Fibroblast of lung (primary cell): Measurements from ENCODE around the gene PEX13. TPM values are rescaled to one million over a fixed set of nuclear protein-coding genes. Genes with fewer than 3 reads are reported as not detected.

Experiments used
- DNase-seq, 2 donors: peaks; one replicate each; pipeline versions ENCODE4 v3.0.0 to v3.0.0-alpha.2; 2010; ENCODE audit warnings: low read depth in 2 of 2
- H2AFZ ChIP-seq: 2 replicates; pipeline ENCODE4 v1.5.1; 2012; ENCODE audit warnings: low read length, control low read depth, inconsistent platforms
- H3K27ac ChIP-seq: 2 replicates; pipeline ENCODE4 v1.5.1; 2011; ENCODE audit warnings: low read length, control low read depth; ENCODE audit not compliant: insufficient read depth
- H3K27me3 ChIP-seq: 2 replicates; pipeline ENCODE4 v1.5.1; 2011; ENCODE audit warnings: mild to moderate bottlenecking, low read length; ENCODE audit not compliant: control insufficient read depth, insufficient read depth
- H3K36me3 ChIP-seq: 2 replicates; pipeline ENCODE4 v1.5.1; 2011; ENCODE audit warnings: low read length; ENCODE audit not compliant: control insufficient read depth, insufficient read depth
- H3K4me1 ChIP-seq: 2 replicates; pipeline ENCODE4 v1.5.1; 2011; ENCODE audit warnings: low read length; ENCODE audit not compliant: control insufficient read depth, insufficient read depth; ENCODE audit errors: extremely low read depth
- H3K4me2 ChIP-seq: 2 replicates; pipeline ENCODE4 v1.5.1; 2011; ENCODE audit warnings: low read length, control low read depth; ENCODE audit not compliant: insufficient read depth; ENCODE audit errors: extremely low read depth
- H3K4me3 ChIP-seq, 4 experiments: fragments of 200-600 bp in 1 of 4; sonication (generic) in 1 of 4; replicated peaks in 1 of 4; 2 replicates each; pipeline ENCODE4 v1.5.1; 2011 to 2016; ENCODE audit warnings: low read length in 4 of 4, low read depth in 3 of 4, mild to moderate bottlenecking in 3 of 4, control low read depth in 2 of 4, inconsistent platforms in 1 of 4, mixed read lengths in 1 of 4; ENCODE audit not compliant: insufficient read depth in 1 of 4; ENCODE audit errors: control extremely low read depth in 1 of 4
- H3K79me2 ChIP-seq: 2 replicates; pipeline ENCODE4 v1.5.1; 2012; ENCODE audit warnings: mild to moderate bottlenecking, low read length, inconsistent platforms; ENCODE audit not compliant: control insufficient read depth, insufficient read depth
- H3K9ac ChIP-seq: 2 replicates; pipeline ENCODE4 v1.5.1; 2011; ENCODE audit warnings: mild to moderate bottlenecking, low read length, control low read depth; ENCODE audit not compliant: insufficient read depth
- H3K9me3 ChIP-seq: 2 replicates; pipeline ENCODE4 v1.5.1; 2012; ENCODE audit warnings: low read depth, low read length; ENCODE audit not compliant: control insufficient read depth, insufficient read depth
- H4K20me1 ChIP-seq: 2 replicates; pipeline ENCODE4 v1.5.1; 2011; ENCODE audit warnings: low read length; ENCODE audit not compliant: control insufficient read depth, insufficient read depth; ENCODE audit errors: extremely low read depth
- CTCF ChIP-seq, 2 donors: IDR thresholded peaks in 1 of 2; conservative IDR thresholded peaks in 1 of 2; 1 replicate in 1 of 2; 2 replicates in 1 of 2; pipeline ENCODE4 v1.5.1; 2011 to 2012; ENCODE audit warnings: low read length in 2 of 2, control low read depth in 1 of 2, inconsistent platforms in 1 of 2, low read depth in 1 of 2, mild to moderate bottlenecking in 1 of 2
- EZH2 ChIP-seq: IDR thresholded peaks from 2 replicates; pipeline ENCODE4 v1.5.1; 2012; ENCODE audit warnings: low read length, control low read depth, mild to moderate bottlenecking; ENCODE audit errors: missing control alignments
- polyA minus RNA-seq: library from RNA; depleted of rRNA, polyadenylated mRNA; stranded (reverse); fragments of >200 nt; gene quantifications from 2 replicates; pipeline ENCODE4 v1.2.3, GENCODE V29; 2011; ENCODE audit warnings: low replicate concordance
- polyA plus RNA-seq, 2 donors: library from polyadenylated mRNA; depleted of rRNA in 1 of 2; stranded (reverse) in 1 of 2; unstranded in 1 of 2; fragments of >200 nt; gene quantifications; 2 replicates each; pipeline ENCODE4 v1.2.1, GENCODE V29; 2011 to 2012; ENCODE audit warnings: missing spikeins in 1 of 2
- total RNA-seq: library from RNA; depleted of rRNA; stranded (reverse); fragments of >200 nt; gene quantifications from 2 replicates; pipeline ENCODE4 v1.2.1, GENCODE V29; 2014

PEX13 gene
- total RNA-seq: 25.2 and 28.1 TPM in 2 replicates
- 15.6 and 20.4 TPM in 2 replicates for polyA plus RNA-seq
- 10.9 and 12.4 TPM in 2 replicates for polyA plus RNA-seq (2012)
- 21.5 and 33.3 TPM in 2 replicates for polyA minus RNA-seq

DNA sequence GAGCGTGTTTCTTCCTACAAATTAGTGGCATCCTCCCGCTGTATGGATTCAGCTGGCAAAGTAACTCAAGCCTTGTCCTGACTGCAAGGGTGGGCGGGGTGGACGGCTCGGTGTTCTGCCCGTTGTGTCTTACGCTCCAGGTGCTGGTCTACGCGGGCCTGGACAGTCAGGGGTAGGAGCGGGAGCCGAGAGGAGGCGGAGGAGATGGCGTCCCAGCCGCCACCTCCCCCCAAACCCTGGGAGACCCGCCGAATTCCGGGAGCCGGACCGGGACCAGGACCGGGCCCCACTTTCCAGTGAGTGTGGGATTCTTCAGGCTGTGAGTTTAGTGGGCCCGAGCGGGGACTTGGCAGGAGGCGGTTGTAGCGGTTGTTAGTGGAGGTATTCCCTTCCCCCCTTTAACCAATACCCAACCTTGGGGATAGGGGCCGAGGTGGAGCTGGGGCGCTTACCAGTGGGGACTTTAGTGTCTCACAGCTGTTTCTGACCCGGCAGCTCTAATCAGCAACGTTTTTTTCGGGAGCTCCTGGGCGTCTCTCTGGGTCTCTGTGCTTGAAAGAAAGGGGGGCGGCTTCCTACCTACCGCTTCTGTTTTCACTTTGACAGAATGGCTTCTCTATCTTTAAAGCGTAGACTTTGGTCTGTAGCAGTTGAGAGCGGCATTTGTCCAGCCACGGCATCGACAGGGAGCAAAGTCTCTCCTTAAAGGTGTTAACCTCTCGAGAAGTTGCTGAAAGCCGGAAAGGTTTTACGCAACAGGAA, at the start of gene PEX13, which contains the start of gene PUS10:
PEX13 (plus strand) TSS at position 165 of the 762 bp plus-strand sequence; CDS start at position 205, 40 bp downstream.
PUS10 (minus strand) TSS at position 700 of the 762 bp plus-strand sequence. CDS start 6,365 bp downstream, outside the sequence.
- H3K4me3 ChIP-seq: peak within 1 kb of the TSS; percentile 85 to 97 (median 91)
- peak within 1 kb of the TSS; percentile 63 for H3K27ac ChIP-seq
- H4K20me1 ChIP-seq: no peaks in the 10 kb centered on the region
- H3K9ac ChIP-seq: peak within 1 kb of the TSS; percentile 39
- H3K9me3 ChIP-seq: no peaks in the 10 kb centered on the region
- H3K79me2 ChIP-seq: peaks cover 44% of the 10 kb centered on the region
- H3K4me1 ChIP-seq: no peaks in the 10 kb centered on the region
- DNase-seq: peak; percentile 75 to 80
- H3K27me3 ChIP-seq: no peaks in the 10 kb centered on the region
- H3K4me2 ChIP-seq: peak within 1 kb of the TSS; percentile 81
- TF ChIP-seq CTCF (conservative IDR thresholded peaks at IDR 0.05 in 1 of 2, IDR thresholded peaks at IDR 0.05 in 1 of 2; ENCODE audit: low read depth in 1 of 2, low read length in 2 of 2): no peak
- no peak for TF ChIP-seq EZH2
- H2AFZ ChIP-seq: peak within 1 kb of the TSS; percentile 98
- H3K36me3 ChIP-seq: no peaks in the 10 kb centered on the region

- H3K9me3 ChIP-seq: no peaks in the 10 kb centered on the region
- no peak for TF ChIP-seq EZH2
- TF ChIP-seq CTCF (conservative IDR thresholded peaks at IDR 0.05 in 1 of 2, IDR thresholded peaks at IDR 0.05 in 1 of 2; ENCODE audit: low read depth in 1 of 2, low read length in 2 of 2): no peak
- no peaks in the 10 kb centered on the region for H3K4me1 ChIP-seq
- no peaks in the 10 kb centered on the region for H3K79me2 ChIP-seq
- no peak overlapping the region for H2AFZ ChIP-seq
- H3K36me3 ChIP-seq: no peaks in the 10 kb centered on the region
- no peaks in the 10 kb centered on the region for H3K27me3 ChIP-seq
- H3K4me2 ChIP-seq: no peak overlapping the region
- DNase-seq: no peak
- H3K27ac ChIP-seq: no peak overlapping the region
- H3K4me3 ChIP-seq: no peak overlapping the region
- H3K9ac ChIP-seq: no peak overlapping the region
- no peaks in the 10 kb centered on the region for H4K20me1 ChIP-seq
These were observed 44.4 kb upstream of the PEX13 start for GRCh38 chr2:60972889-60973656.

DNA sequence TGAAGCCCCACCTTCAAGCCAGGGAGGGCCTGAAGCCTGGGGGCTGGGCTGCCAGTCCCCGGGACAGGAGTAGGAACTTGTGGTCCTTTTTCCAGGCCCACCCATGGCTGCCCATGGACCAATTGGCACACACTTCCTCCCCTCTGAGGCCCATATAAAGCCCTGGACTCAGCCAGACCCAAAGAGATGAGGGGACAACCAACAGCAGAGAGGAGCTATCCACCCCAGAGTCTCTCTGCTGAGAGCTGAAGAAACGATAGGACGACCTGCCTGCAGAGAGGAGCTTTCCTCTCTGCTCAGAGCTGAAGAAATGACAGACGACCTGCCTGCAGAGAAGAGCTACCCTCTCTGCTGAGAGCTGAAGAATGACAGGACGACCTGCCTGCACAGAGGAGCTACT, 43.8 kb upstream of the PEX13 start:
- H3K9ac ChIP-seq: no peak overlapping the region
- TF ChIP-seq EZH2: no peak
- TF ChIP-seq CTCF (conservative IDR thresholded peaks at IDR 0.05 in 1 of 2, IDR thresholded peaks at IDR 0.05 in 1 of 2; ENCODE audit: low read depth in 1 of 2, low read length in 2 of 2): no peak
- no peaks in the 10 kb centered on the region for H3K4me1 ChIP-seq
- H3K9me3 ChIP-seq: no peaks in the 10 kb centered on the region
- H3K79me2 ChIP-seq: no peaks in the 10 kb centered on the region
- no peaks in the 10 kb centered on the region for H3K27me3 ChIP-seq
- H4K20me1 ChIP-seq: no peaks in the 10 kb centered on the region
- no peaks in the 10 kb centered on the region for H3K36me3 ChIP-seq
- H3K27ac ChIP-seq: no peak overlapping the region
- no peak overlapping the region for H3K4me2 ChIP-seq
- no peak overlapping the region for H3K4me3 ChIP-seq
- no peak for DNase-seq
- no peak overlapping the region for H2AFZ ChIP-seq
